ENCODE results near the gene PHACTR4. TPM values are rescaled to one million over a fixed set of nuclear protein-coding genes. Genes with fewer than 3 reads are reported as not detected.

PHACTR4 gene
- total and polyA plus RNA-seq, 9 of the 15 experiments (the other 6 are each of a cell fraction or from before 2014, with no cell fraction given), result 6.4 to 43.6 (median 14.2) TPM

DNA sequence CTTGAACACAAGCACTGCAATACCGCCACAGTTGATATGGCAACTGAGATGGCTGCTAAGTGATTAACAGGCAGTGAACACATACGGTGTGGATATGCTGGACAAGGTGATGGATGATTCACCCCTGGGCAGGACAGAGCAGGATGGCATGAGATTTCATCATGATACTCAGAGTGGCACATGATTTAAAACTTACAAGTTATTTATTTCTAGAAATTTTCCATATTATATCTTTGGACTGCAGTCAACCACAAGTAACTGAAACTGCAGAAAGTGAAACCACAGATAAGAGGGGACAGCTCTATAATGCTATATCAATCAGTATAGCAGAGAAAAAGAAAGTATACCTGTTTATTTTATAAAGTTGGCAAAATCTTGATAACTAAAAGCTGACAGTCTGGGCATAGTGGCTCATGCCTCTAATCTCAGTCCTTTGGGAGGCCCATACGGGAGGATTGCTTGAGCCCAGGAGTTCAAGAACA, 47.9 kb downstream of the PHACTR4 start (continued):
- TF ChIP-seq, protein P1, sequence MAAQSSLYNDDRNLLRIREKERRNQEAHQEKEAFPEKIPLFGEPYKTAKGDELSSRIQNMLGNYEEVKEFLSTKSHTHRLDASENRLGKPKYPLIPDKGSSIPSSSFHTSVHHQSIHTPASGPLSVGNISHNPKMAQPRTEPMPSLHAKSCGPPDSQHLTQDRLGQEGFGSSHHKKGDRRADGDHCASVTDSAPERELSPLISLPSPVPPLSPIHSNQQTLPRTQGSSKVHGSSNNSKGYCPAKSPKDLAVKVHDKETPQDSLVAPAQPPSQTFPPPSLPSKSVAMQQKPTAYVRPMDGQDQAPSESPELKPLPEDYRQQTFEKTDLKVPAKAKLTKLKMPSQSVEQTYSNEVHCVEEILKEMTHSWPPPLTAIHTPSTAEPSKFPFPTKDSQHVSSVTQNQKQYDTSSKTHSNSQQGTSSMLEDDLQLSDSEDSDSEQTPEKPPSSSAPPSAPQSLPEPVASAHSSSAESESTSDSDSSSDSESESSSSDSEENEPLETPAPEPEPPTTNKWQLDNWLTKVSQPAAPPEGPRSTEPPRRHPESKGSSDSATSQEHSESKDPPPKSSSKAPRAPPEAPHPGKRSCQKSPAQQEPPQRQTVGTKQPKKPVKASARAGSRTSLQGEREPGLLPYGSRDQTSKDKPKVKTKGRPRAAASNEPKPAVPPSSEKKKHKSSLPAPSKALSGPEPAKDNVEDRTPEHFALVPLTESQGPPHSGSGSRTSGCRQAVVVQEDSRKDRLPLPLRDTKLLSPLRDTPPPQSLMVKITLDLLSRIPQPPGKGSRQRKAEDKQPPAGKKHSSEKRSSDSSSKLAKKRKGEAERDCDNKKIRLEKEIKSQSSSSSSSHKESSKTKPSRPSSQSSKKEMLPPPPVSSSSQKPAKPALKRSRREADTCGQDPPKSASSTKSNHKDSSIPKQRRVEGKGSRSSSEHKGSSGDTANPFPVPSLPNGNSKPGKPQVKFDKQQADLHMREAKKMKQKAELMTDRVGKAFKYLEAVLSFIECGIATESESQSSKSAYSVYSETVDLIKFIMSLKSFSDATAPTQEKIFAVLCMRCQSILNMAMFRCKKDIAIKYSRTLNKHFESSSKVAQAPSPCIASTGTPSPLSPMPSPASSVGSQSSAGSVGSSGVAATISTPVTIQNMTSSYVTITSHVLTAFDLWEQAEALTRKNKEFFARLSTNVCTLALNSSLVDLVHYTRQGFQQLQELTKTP (IDR thresholded peaks at IDR 0.05; ENCODE audit: low read depth in 1 of 2, partially characterized antibody in 2 of 2), result no peak
- TF ChIP-seq MCM3 (IDR thresholded peaks at IDR 0.05) (no peak), TRIM28 (IDR thresholded peaks at IDR 0.05) (no peak), CHD2 (IDR thresholded peaks at IDR 0.05; ENCODE audit: low read depth, low read length) (no peak), JUN (IDR thresholded peaks at IDR 0.05; ENCODE audit: borderline replicate concordance, low read depth, low read length) (peak; percentile 85), JUN (CRISPR knock-in tag; IDR thresholded peaks at IDR 0.05; ENCODE audit: borderline replicate concordance) (no peak), GATAD2B (IDR thresholded peaks at IDR 0.05; ENCODE audit: borderline replicate concordance) (0 out of 2 replicates have a peak, but pooled peaks have one; percentile 44), ZNF75A (CRISPR knock-in tag; IDR thresholded peaks at IDR 0.05) (no peak), HDAC3 (IDR thresholded peaks at IDR 0.05; ENCODE audit: borderline replicate concordance, partially characterized antibody) (peak; percentile 52), RBBP5 (IDR thresholded peaks at IDR 0.05; ENCODE audit: borderline replicate concordance, insufficient read depth, low read length, poor library complexity, severe bottlenecking) (peak; percentile 50), ZNF212 (CRISPR knock-in tag; IDR thresholded peaks at IDR 0.05) (no peak), ZNF583 (CRISPR knock-in tag; IDR thresholded peaks at IDR 0.05) (no peak), TAF15 (IDR thresholded peaks at IDR 0.05; ENCODE audit: low read depth, low read length) (no peak), ATF7 (IDR thresholded peaks at IDR 0.05) (peak; percentile 64; the same call in 1 of the 2 replicates), SMARCE1 (IDR thresholded peaks at IDR 0.05) (peak; percentile 86), CBFA2T3 (IDR thresholded peaks at IDR 0.05) (peak; percentile 59)
- TF ChIP-seq, protein P2, sequence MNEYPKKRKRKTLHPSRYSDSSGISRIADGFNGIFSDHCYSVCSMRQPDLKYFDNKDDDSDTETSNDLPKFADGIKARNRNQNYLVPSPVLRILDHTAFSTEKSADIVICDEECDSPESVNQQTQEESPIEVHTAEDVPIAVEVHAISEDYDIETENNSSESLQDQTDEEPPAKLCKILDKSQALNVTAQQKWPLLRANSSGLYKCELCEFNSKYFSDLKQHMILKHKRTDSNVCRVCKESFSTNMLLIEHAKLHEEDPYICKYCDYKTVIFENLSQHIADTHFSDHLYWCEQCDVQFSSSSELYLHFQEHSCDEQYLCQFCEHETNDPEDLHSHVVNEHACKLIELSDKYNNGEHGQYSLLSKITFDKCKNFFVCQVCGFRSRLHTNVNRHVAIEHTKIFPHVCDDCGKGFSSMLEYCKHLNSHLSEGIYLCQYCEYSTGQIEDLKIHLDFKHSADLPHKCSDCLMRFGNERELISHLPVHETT (CRISPR knock-in tag; conservative IDR thresholded peaks at IDR 0.05 in 1 of 2, IDR thresholded peaks at IDR 0.05 in 1 of 2), result 0 out of 4 replicates have a peak, but pooled peaks of 1 of the 2 experiments have one; percentile 12
- TF ChIP-seq, protein P3, sequence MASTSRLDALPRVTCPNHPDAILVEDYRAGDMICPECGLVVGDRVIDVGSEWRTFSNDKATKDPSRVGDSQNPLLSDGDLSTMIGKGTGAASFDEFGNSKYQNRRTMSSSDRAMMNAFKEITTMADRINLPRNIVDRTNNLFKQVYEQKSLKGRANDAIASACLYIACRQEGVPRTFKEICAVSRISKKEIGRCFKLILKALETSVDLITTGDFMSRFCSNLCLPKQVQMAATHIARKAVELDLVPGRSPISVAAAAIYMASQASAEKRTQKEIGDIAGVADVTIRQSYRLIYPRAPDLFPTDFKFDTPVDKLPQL (IDR thresholded peaks at IDR 0.05; ENCODE audit: extremely low read depth, insufficient read length), result no peak
- TF ChIP-seq, protein P4, sequence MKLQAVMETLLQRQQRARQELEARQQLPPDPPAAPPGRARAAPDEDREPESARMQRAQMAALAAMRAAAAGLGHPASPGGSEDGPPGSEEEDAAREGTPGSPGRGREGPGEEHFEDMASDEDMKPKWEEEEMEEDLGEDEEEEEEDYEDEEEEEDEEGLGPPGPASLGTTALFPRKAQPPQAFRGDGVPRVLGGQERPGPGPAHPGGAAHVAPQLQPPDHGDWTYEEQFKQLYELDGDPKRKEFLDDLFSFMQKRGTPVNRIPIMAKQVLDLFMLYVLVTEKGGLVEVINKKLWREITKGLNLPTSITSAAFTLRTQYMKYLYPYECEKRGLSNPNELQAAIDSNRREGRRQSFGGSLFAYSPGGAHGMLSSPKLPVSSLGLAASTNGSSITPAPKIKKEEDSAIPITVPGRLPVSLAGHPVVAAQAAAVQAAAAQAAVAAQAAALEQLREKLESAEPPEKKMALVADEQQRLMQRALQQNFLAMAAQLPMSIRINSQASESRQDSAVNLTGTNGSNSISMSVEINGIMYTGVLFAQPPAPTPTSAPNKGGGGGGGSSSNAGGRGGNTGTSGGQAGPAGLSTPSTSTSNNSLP (IDR thresholded peaks at IDR 0.05; ENCODE audit: borderline replicate concordance, low read depth, low read length), result no peak
- TF ChIP-seq, protein P5, sequence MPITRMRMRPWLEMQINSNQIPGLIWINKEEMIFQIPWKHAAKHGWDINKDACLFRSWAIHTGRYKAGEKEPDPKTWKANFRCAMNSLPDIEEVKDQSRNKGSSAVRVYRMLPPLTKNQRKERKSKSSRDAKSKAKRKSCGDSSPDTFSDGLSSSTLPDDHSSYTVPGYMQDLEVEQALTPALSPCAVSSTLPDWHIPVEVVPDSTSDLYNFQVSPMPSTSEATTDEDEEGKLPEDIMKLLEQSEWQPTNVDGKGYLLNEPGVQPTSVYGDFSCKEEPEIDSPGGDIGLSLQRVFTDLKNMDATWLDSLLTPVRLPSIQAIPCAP (CRISPR knock-in tag; IDR thresholded peaks at IDR 0.05; ENCODE audit: borderline replicate concordance), result no peak

Measured in K562 (cell line).